Fibroblast of lung (primary cell): ENCODE measurements around the gene PDLIM3. TPM values are rescaled to one million over a fixed set of nuclear protein-coding genes. Genes with fewer than 3 reads are reported as not detected.
A peak's percentile ranks its signal among the peaks of the same experiment; 100 is the strongest.

ENCODE experiments used
- DNase-seq, 2 donors: peaks; one replicate each; pipeline versions ENCODE4 v3.0.0 to v3.0.0-alpha.2; 2010; ENCODE audit warnings: low read depth in 2 of 2
- H2AFZ ChIP-seq: 2 replicates; pipeline ENCODE4 v1.5.1; 2012; ENCODE audit warnings: low read length, control low read depth, inconsistent platforms
- H3K27ac ChIP-seq: 2 replicates; pipeline ENCODE4 v1.5.1; 2011; ENCODE audit warnings: low read length, control low read depth; ENCODE audit not compliant: insufficient read depth
- H3K27me3 ChIP-seq: 2 replicates; pipeline ENCODE4 v1.5.1; 2011; ENCODE audit warnings: mild to moderate bottlenecking, low read length; ENCODE audit not compliant: control insufficient read depth, insufficient read depth
- H3K36me3 ChIP-seq: 2 replicates; pipeline ENCODE4 v1.5.1; 2011; ENCODE audit warnings: low read length; ENCODE audit not compliant: control insufficient read depth, insufficient read depth
- H3K4me1 ChIP-seq: 2 replicates; pipeline ENCODE4 v1.5.1; 2011; ENCODE audit warnings: low read length; ENCODE audit not compliant: control insufficient read depth, insufficient read depth; ENCODE audit errors: extremely low read depth
- H3K4me2 ChIP-seq: 2 replicates; pipeline ENCODE4 v1.5.1; 2011; ENCODE audit warnings: low read length, control low read depth; ENCODE audit not compliant: insufficient read depth; ENCODE audit errors: extremely low read depth
- H3K4me3 ChIP-seq, 4 experiments: fragments of 200-600 bp in 1 of 4; sonication (generic) in 1 of 4; replicated peaks in 1 of 4; 2 replicates each; pipeline ENCODE4 v1.5.1; 2011 to 2016; ENCODE audit warnings: low read length in 4 of 4, low read depth in 3 of 4, mild to moderate bottlenecking in 3 of 4, control low read depth in 2 of 4, inconsistent platforms in 1 of 4, mixed read lengths in 1 of 4; ENCODE audit not compliant: insufficient read depth in 1 of 4; ENCODE audit errors: control extremely low read depth in 1 of 4
- H3K79me2 ChIP-seq: 2 replicates; pipeline ENCODE4 v1.5.1; 2012; ENCODE audit warnings: mild to moderate bottlenecking, low read length, inconsistent platforms; ENCODE audit not compliant: control insufficient read depth, insufficient read depth
- H3K9ac ChIP-seq: 2 replicates; pipeline ENCODE4 v1.5.1; 2011; ENCODE audit warnings: mild to moderate bottlenecking, low read length, control low read depth; ENCODE audit not compliant: insufficient read depth
- H3K9me3 ChIP-seq: 2 replicates; pipeline ENCODE4 v1.5.1; 2012; ENCODE audit warnings: low read depth, low read length; ENCODE audit not compliant: control insufficient read depth, insufficient read depth
- H4K20me1 ChIP-seq: 2 replicates; pipeline ENCODE4 v1.5.1; 2011; ENCODE audit warnings: low read length; ENCODE audit not compliant: control insufficient read depth, insufficient read depth; ENCODE audit errors: extremely low read depth
- CTCF ChIP-seq, 2 donors: IDR thresholded peaks in 1 of 2; conservative IDR thresholded peaks in 1 of 2; 1 replicate in 1 of 2; 2 replicates in 1 of 2; pipeline ENCODE4 v1.5.1; 2011 to 2012; ENCODE audit warnings: low read length in 2 of 2, control low read depth in 1 of 2, inconsistent platforms in 1 of 2, low read depth in 1 of 2, mild to moderate bottlenecking in 1 of 2
- EZH2 ChIP-seq: IDR thresholded peaks from 2 replicates; pipeline ENCODE4 v1.5.1; 2012; ENCODE audit warnings: low read length, control low read depth, mild to moderate bottlenecking; ENCODE audit errors: missing control alignments
- polyA plus RNA-seq, 2 donors: library from polyadenylated mRNA; depleted of rRNA in 1 of 2; stranded (reverse) in 1 of 2; unstranded in 1 of 2; fragments of >200 nt; gene quantifications; 2 replicates each; pipeline ENCODE4 v1.2.1, GENCODE V29; 2011 to 2012; ENCODE audit warnings: missing spikeins in 1 of 2
- total RNA-seq: library from RNA; depleted of rRNA; stranded (reverse); fragments of >200 nt; gene quantifications from 2 replicates; pipeline ENCODE4 v1.2.1, GENCODE V29; 2014

The PDLIM3 gene
- total and polyA plus RNA-seq, 2 donors (not counting 1 experiment from before 2014, with no cell fraction given) = 8.7 to 20.8 TPM

- Histone ChIP-seq H4K20me1 (no peaks in the 10 kb centered on the region), H3K36me3 (no peaks in the 10 kb centered on the region), H3K9me3 (no peaks in the 10 kb centered on the region), H3K4me3 (no peak overlapping the region), H3K27ac (no peak overlapping the region), H2AFZ (no peak overlapping the region), H3K4me1 (peaks cover 2% of the 10 kb centered on the region), H3K9ac (no peak overlapping the region), H3K79me2 (no peaks in the 10 kb centered on the region), H3K4me2 (no peak overlapping the region), H3K27me3 (no peaks in the 10 kb centered on the region)
- TF ChIP-seq EZH2 (no peak), CTCF (conservative IDR thresholded peaks at IDR 0.05 in 1 of 2, IDR thresholded peaks at IDR 0.05 in 1 of 2; ENCODE audit: low read depth in 1 of 2, low read length in 2 of 2) (no peak)
- DNase-seq = peak in 1 of 2 donors; percentile 27
Measured at GRCh38 chr4:185580699-185581098, 45.4 kb upstream of the PDLIM3 start.

GRCh38 chr4:185578284-185578683 lies 43.0 kb upstream of the PDLIM3 start:
- Histone ChIP-seq H3K36me3 (no peaks in the 10 kb centered on the region), H3K4me1 (peaks cover 5% of the 10 kb centered on the region), H2AFZ (no peak overlapping the region), H3K79me2 (no peaks in the 10 kb centered on the region), H3K27ac (no peak overlapping the region), H3K4me3 (no peak overlapping the region), H3K9ac (no peak overlapping the region), H4K20me1 (no peaks in the 10 kb centered on the region), H3K27me3 (no peaks in the 10 kb centered on the region), H3K9me3 (no peaks in the 10 kb centered on the region), H3K4me2 (no peak overlapping the region)
- no peak for DNase-seq
- TF ChIP-seq EZH2 (no peak), CTCF (conservative IDR thresholded peaks at IDR 0.05 in 1 of 2, IDR thresholded peaks at IDR 0.05 in 1 of 2; ENCODE audit: low read depth in 1 of 2, low read length in 2 of 2) (no peak)

- H3K27me3 ChIP-seq = no peaks in the 10 kb centered on the region
- H3K4me3 ChIP-seq = no peak overlapping the region
- peak overlapping the region; percentile 75 for H2AFZ ChIP-seq
- no peak overlapping the region for H3K9ac ChIP-seq
- H3K36me3 ChIP-seq = no peaks in the 10 kb centered on the region
- no peaks in the 10 kb centered on the region for H4K20me1 ChIP-seq
- H3K79me2 ChIP-seq = no peaks in the 10 kb centered on the region
- peaks cover 5% of the 10 kb centered on the region for H3K4me1 ChIP-seq
- DNase-seq = peak in 1 of 2 donors; percentile 84
- no peaks in the 10 kb centered on the region for H3K9me3 ChIP-seq
- H3K27ac ChIP-seq = no peak overlapping the region
- H3K4me2 ChIP-seq = no peak overlapping the region
- no peak for TF ChIP-seq EZH2
- no peak for TF ChIP-seq CTCF (conservative IDR thresholded peaks at IDR 0.05 in 1 of 2, IDR thresholded peaks at IDR 0.05 in 1 of 2; ENCODE audit: low read depth in 1 of 2, low read length in 2 of 2)
Measured at GRCh38 chr4:185576962-185577950, 41.9 kb upstream of the PDLIM3 start.
